M059J (cell line): ENCODE data around the gene HMG20B. TPM values are rescaled to one million over a fixed set of nuclear protein-coding genes. Genes with fewer than 3 reads are reported as not detected.
A peak's percentile ranks its signal among the peaks of the same experiment; 100 is the strongest.
"Not testable (repeated sequence)": the region's sequence is repeated elsewhere in the genome, so short reads cannot be mapped to it uniquely, and the experiment has no call there.

ENCODE experiments used
- DNase-seq: peaks from one replicate; pipeline ENCODE4 v3.0.0-alpha.2; 2012; ENCODE audit warnings: low read depth
- total RNA-seq: library from RNA; depleted of rRNA; stranded (reverse); fragments of >200 nt; shearing (Covaris generic); gene quantifications from 2 replicates; pipeline ENCODE4 v1.2.3, GENCODE V29; 2014

The HMG20B gene
- total RNA-seq, 1 experiment from 2014 or later = 151 TPM

GRCh38 chr19:3584036-3584802, 11.5 kb downstream of the HMG20B start:
- DNase-seq = not testable (repeated sequence)

GRCh38 chr19:3585301-3586126, 12.8 kb downstream of the HMG20B start, which contains the start of gene GIPC3:
GIPC3 (plus strand) TSS chr19:3585478; CDS start chr19:3585598, 120 bp downstream.
- no peak for DNase-seq

GRCh38 chr19:3586127-3586626, 13.4 kb downstream of the HMG20B start:
- no peak for DNase-seq

GRCh38 chr19:3586707-3587346, 14.1 kb downstream of the HMG20B start:
- no peak for DNase-seq

GRCh38 chr19:3589439-3589838, 16.7 kb downstream of the HMG20B start:
- DNase-seq = no peak

- DNase-seq = no peak
Measured at GRCh38 chr19:3589949-3590348, 17.2 kb downstream of the HMG20B start.

GRCh38 chr19:3590991-3591659, 18.4 kb downstream of the HMG20B start:
- no peak for DNase-seq

- no peak for DNase-seq
Measured at GRCh38 chr19:3591876-3592613, 19.3 kb downstream of the HMG20B start.

- no peak for DNase-seq
Measured at GRCh38 chr19:3593156-3593555, 20.4 kb downstream of the HMG20B start.

- no peak for DNase-seq
Measured at GRCh38 chr19:3595521-3596061, 22.8 kb downstream of the HMG20B start.

GRCh38 chr19:3599776-3600187, 27.0 kb downstream of the HMG20B start:
- no peak for DNase-seq

- no peak for DNase-seq
Measured at GRCh38 chr19:3601021-3601420, 28.3 kb downstream of the HMG20B start.

- no peak for DNase-seq
Measured at GRCh38 chr19:3603121-3603811, 30.5 kb downstream of the HMG20B start.

- DNase-seq = no peak
Measured at GRCh38 chr19:3604227-3604986, 31.7 kb downstream of the HMG20B start.

GRCh38 chr19:3604987-3605343, 32.2 kb downstream of the HMG20B start:
- DNase-seq = no peak

- DNase-seq = no peak
Measured at GRCh38 chr19:3605361-3605760, 32.6 kb downstream of the HMG20B start.

GRCh38 chr19:3605770-3606169, 33.0 kb downstream of the HMG20B start:
- no peak for DNase-seq

GRCh38 chr19:3606174-3606689, 33.5 kb downstream of the HMG20B start:
- peak; percentile 27 for DNase-seq

- DNase-seq = peak; percentile 62
Measured at GRCh38 chr19:3606690-3607289, 34.0 kb downstream of the HMG20B start, which contains the start of gene TBXA2R. TBXA2R (minus strand) TSS chr19:3606875; CDS start chr19:3600634, 6,241 bp downstream.
